H1 (cell line): ENCODE data around the gene NFKB1. TPM values are rescaled to one million over a fixed set of nuclear protein-coding genes. Genes with fewer than 3 reads are reported as not detected.

Experiments used
- CEBPB ChIP-seq: IDR thresholded peaks from 2 replicates; pipeline ENCODE4 v1.6.1; 2012; ENCODE audit warnings: low read depth, low read length
- JUN ChIP-seq: IDR thresholded peaks from 2 replicates; pipeline ENCODE4 v1.6.1; 2011; ENCODE audit warnings: low read depth, mild to moderate bottlenecking, improper control_type of control experiment, low read length
- JUND ChIP-seq: IDR thresholded peaks from 2 replicates; pipeline ENCODE4 v1.6.1; 2011; ENCODE audit warnings: mild to moderate bottlenecking, improper control_type of control experiment, low read length
- KDM1A ChIP-seq: fragments of 200-600, 300-600 bp; sonication (generic); IDR thresholded peaks from 2 replicates; pipeline ENCODE4 v1.7.1; 2016; ENCODE audit warnings: mild to moderate bottlenecking, low read length, borderline replicate concordance
- KDM5A ChIP-seq: fragments of 200-600 bp; IDR thresholded peaks from 2 replicates; pipeline ENCODE4 v1.7.1; 2012; ENCODE audit warnings: mild to moderate bottlenecking, low read length, inconsistent platforms, mixed read lengths
- ZNF274 ChIP-seq: IDR thresholded peaks from 2 replicates; pipeline ENCODE4 v1.7.0; 2012; ENCODE audit warnings: low read length, borderline replicate concordance; ENCODE audit errors: extremely low read depth
- polyA plus RNA-seq, 7 experiments: library from polyadenylated mRNA; depleted of rRNA in 3 of 7; stranded (reverse) in 5 of 7; unstranded in 2 of 7; fragments of >200 nt in 5 of 7; fragments of 200-250 nt in 2 of 7; gene quantifications; 1 replicate in 5 of 7; 2 replicates in 1 of 7; 4 replicates in 1 of 7; pipeline versions ENCODE4 v1.2.1 to v1.2.3, GENCODE V29; 2011 to 2013; ENCODE audit warnings: missing spikeins in 2 of 7, mixed read lengths in 2 of 7
- total RNA-seq: library from RNA; stranded (reverse); fragmentation: NEBNext Ultra II Directional; extraction: Animal tissue kit (Norgen Biotek cat#: 25700); gene quantifications from 2 replicates; pipeline ENCODE4 v1.2.1, GENCODE V29; 2021

The NFKB1 gene
- total and polyA plus RNA-seq, 2 of the 8 experiments (the other 6 are each of a cell fraction or from before 2014, with no cell fraction given): 2.9 to 6.8 TPM

DNA sequence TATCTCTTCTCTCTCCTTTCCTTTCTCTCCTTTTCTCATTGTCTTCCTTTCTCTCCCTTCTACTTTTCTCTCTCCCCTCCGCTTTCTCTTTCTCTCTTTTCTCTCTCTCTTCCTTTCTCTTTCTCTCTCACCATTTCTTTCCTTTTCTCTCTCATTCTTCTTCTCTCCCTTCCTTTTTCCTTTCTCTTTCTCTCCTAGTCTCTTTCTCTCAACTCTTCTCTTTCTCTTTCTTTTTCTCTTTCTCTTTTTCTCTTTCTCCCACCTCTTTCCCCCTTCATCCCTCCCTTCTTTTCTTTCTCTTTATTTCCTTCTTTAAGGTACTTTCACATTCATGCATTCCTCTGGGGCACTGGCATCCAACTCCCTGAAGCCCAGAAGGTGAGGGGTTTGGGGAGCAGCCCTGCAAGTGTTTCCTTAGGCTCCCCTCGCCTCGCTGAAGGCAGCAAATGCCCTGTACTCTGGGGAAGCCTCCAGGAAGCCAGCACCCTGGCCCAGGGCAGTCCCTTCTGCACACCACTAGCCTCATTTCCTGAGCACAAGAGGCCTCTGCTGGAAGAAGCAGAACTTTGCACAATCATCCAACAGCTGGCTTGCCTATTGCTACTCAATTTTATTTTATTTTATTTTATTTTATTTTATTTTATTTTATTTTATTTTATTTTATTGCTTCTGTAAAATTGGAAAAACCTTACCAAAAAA is 124.2 kb downstream of the NFKB1 start (continued):
- TF ChIP-seq KDM1A: no peak
- TF ChIP-seq JUN: no peak
- TF ChIP-seq ZNF274: no peak
- TF ChIP-seq JUND: no peak
- TF ChIP-seq CEBPB: no peak
- no peak for TF ChIP-seq KDM5A
